IMR-90 (cell line): Measurements from ENCODE around the gene MICAL3. TPM values are rescaled to one million over a fixed set of nuclear protein-coding genes. Genes with fewer than 3 reads are reported as not detected.

Experiments used
- ATAC-seq: fragments of 200-7000 bp; cut with Tn5 transposase; 2 replicates; pipeline ENCODE4 v1.9.1; 2020; ENCODE audit warnings: low read depth, mild to moderate bottlenecking, moderate library complexity
- BruUV-seq: library from RNA; stranded (reverse); fragments of 400-500 nt; replicated peaks from 2 replicates; lab custom pipeline; 2021; lab: Mats Ljungman, UMichigan
- CTCF ChIA-PET: fragments of 300-600 bp; formaldehyde crosslinking; extraction: SDS; loops from one replicate; lab custom pipeline; 2021; ENCODE audit warnings: antibody characterized with exemption; lab: Yijun Ruan, JAX
- POLR2A ChIA-PET: fragments of 300-600 bp; sonication (Branson Sonifier 250); formaldehyde crosslinking; loops from one replicate; lab custom pipeline; 2022; ENCODE audit warnings: antibody characterized with exemption; ENCODE audit not compliant: unreplicated experiment; lab: Charles Lee
- DNase-seq: peaks from one replicate; pipeline ENCODE4 v3.0.0; 2013
- H2AFZ ChIP-seq: replicated peaks from 2 replicates; pipeline ENCODE3; 2013; ENCODE audit warnings: low read length, mild to moderate bottlenecking; ENCODE audit not compliant: poor library complexity
- H2AK5ac ChIP-seq: 2 replicates; pipeline ENCODE4 v1.6.1; 2013; ENCODE audit warnings: low read depth, low read length, inconsistent platforms
- H2AK9ac ChIP-seq: replicated peaks from 2 replicates; pipeline ENCODE3; 2013; ENCODE audit warnings: mild to moderate bottlenecking, low read depth, low read length, moderate library complexity; ENCODE audit not compliant: poor library complexity
- H2BK120ac ChIP-seq: 2 replicates; pipeline ENCODE4 v1.6.1; 2013; ENCODE audit warnings: low read depth, low read length, inconsistent platforms
- H2BK15ac ChIP-seq: 3 replicates; pipeline ENCODE4 v1.6.1; 2013; ENCODE audit warnings: low read depth, low read length, inconsistent platforms
- H2BK20ac ChIP-seq: 2 replicates; pipeline ENCODE4 v1.6.1; 2013; ENCODE audit warnings: low read depth, mild to moderate bottlenecking, inconsistent platforms, low read length, moderate library complexity
- H2BK5ac ChIP-seq: 2 replicates; pipeline ENCODE4 v1.6.1; 2013; ENCODE audit warnings: mild to moderate bottlenecking, low read depth, low read length, inconsistent platforms; ENCODE audit not compliant: poor library complexity, severe bottlenecking
- H3K14ac ChIP-seq: replicated peaks from 2 replicates; pipeline ENCODE4 v1.6.1; 2013; ENCODE audit warnings: low read depth, low read length, inconsistent platforms
- H3K18ac ChIP-seq: 2 replicates; pipeline ENCODE4 v1.6.1; 2013; ENCODE audit warnings: low read depth, low read length, control low read depth
- H3K23ac ChIP-seq: 2 replicates; pipeline ENCODE4 v1.6.1; 2013; ENCODE audit warnings: low read depth, low read length, inconsistent platforms
- H3K27ac ChIP-seq: 2 replicates; pipeline ENCODE4 v1.5.1; 2013; ENCODE audit warnings: mild to moderate bottlenecking, control low read depth, low read length; ENCODE audit not compliant: insufficient read depth
- H3K27me3 ChIP-seq: 2 replicates; pipeline ENCODE4 v1.6.1; 2013; ENCODE audit warnings: low read length; ENCODE audit not compliant: control insufficient read depth, insufficient read depth
- H3K36me3 ChIP-seq: 2 replicates; pipeline ENCODE4 v1.6.1; 2013; ENCODE audit warnings: low read length, mixed read lengths; ENCODE audit not compliant: control insufficient read depth, insufficient read depth
- H3K4ac ChIP-seq: 2 replicates; pipeline ENCODE4 v1.6.1; 2013; ENCODE audit warnings: low read depth, low read length, inconsistent platforms
- H3K4me1 ChIP-seq: 2 replicates; pipeline ENCODE4 v1.6.1; 2013; ENCODE audit warnings: low read length, mixed read lengths; ENCODE audit not compliant: control insufficient read depth, insufficient read depth
- H3K4me2 ChIP-seq: 2 replicates; pipeline ENCODE4 v1.6.1; 2013; ENCODE audit warnings: low read depth, mild to moderate bottlenecking, control low read depth, low read length, moderate library complexity
- H3K4me3 ChIP-seq: 2 replicates; pipeline ENCODE4 v1.5.1; 2013; ENCODE audit warnings: low read depth, mild to moderate bottlenecking, control low read depth, low read length, moderate library complexity; ENCODE audit not compliant: insufficient read depth
- H3K56ac ChIP-seq: 2 replicates; pipeline ENCODE4 v1.6.1; 2013; ENCODE audit warnings: low read length, inconsistent platforms; ENCODE audit not compliant: insufficient read depth; ENCODE audit errors: extremely low read depth
- H3K79me1 ChIP-seq, 2 experiments: 2 replicates each; pipeline ENCODE4 v1.6.1; 2013; ENCODE audit warnings: low read length in 2 of 2, inconsistent platforms in 1 of 2, low read depth in 1 of 2
- H3K9ac ChIP-seq: 2 replicates; pipeline ENCODE4 v1.6.1; 2013; ENCODE audit warnings: low read depth, low read length, control low read depth
- H3K9me1 ChIP-seq: 2 replicates; pipeline ENCODE4 v1.6.1; 2013; ENCODE audit warnings: low read length, inconsistent platforms; ENCODE audit not compliant: insufficient read depth
- H3K9me3 ChIP-seq: 2 replicates; pipeline ENCODE4 v1.6.1; 2013; ENCODE audit warnings: low read length; ENCODE audit not compliant: control insufficient read depth, insufficient read depth
- H4K20me1 ChIP-seq: 2 replicates; pipeline ENCODE4 v1.6.1; 2013; ENCODE audit warnings: low read length, inconsistent platforms; ENCODE audit not compliant: insufficient read depth
- H4K5ac ChIP-seq: 2 replicates; pipeline ENCODE4 v1.6.1; 2013; ENCODE audit warnings: mild to moderate bottlenecking, low read depth, low read length, control low read depth
- H4K8ac ChIP-seq, 2 experiments: 2 replicates each; pipeline ENCODE4 v1.6.1; 2013; ENCODE audit warnings: low read depth in 2 of 2, low read length in 2 of 2, control low read depth in 1 of 2, inconsistent platforms in 1 of 2
- H4K91ac ChIP-seq: 2 replicates; pipeline ENCODE4 v1.6.1; 2013; ENCODE audit warnings: low read depth, low read length, inconsistent platforms; ENCODE audit not compliant: insufficient read depth
- BHLHE40 ChIP-seq: fragments of 150-350 bp; IDR thresholded peaks from 2 replicates; pipeline ENCODE4 v1.6.1; 2016; ENCODE audit warnings: mild to moderate bottlenecking, low read depth, low read length
- MAFK ChIP-seq: IDR thresholded peaks from 2 replicates; pipeline ENCODE4 v1.6.1; 2012; ENCODE audit warnings: low read depth, low read length, improper control_type of control experiment
- MAZ ChIP-seq: IDR thresholded peaks from 2 replicates; pipeline ENCODE4 v1.6.1; 2012; ENCODE audit warnings: low read depth, mild to moderate bottlenecking, low read length, improper control_type of control experiment, moderate library complexity, borderline replicate concordance
- NFE2L2 ChIP-seq: fragments of 150-350 bp; IDR thresholded peaks from 2 replicates; pipeline ENCODE4 v1.6.1; 2016; ENCODE audit warnings: low read depth, mild to moderate bottlenecking, low read length
- RAD21 ChIP-seq: IDR thresholded peaks from 2 replicates; pipeline ENCODE4 v1.6.1; 2012; ENCODE audit warnings: low read length, improper control_type of control experiment
- RCOR1 ChIP-seq: IDR thresholded peaks from 2 replicates; pipeline ENCODE4 v1.6.1; 2012; ENCODE audit warnings: mild to moderate bottlenecking, low read length, improper control_type of control experiment; ENCODE audit not compliant: insufficient replicate concordance
- RFX5 ChIP-seq: IDR thresholded peaks from 2 replicates; pipeline ENCODE4 v1.8.0; 2012; ENCODE audit warnings: low read depth, mild to moderate bottlenecking, low read length, moderate library complexity
- USF2 ChIP-seq: fragments of 150-350 bp; IDR thresholded peaks from 2 replicates; pipeline ENCODE4 v1.6.1; 2017; ENCODE audit warnings: mild to moderate bottlenecking, antibody characterized with exemption, low read length, low read depth
- WGBS, 2 experiments: methylation state at CpG; one replicate each; pipeline versions ENCODE4 v1.1.5 to v1.1.7; 2013; ENCODE audit warnings: missing lambda C conversion rate in 2 of 2; ENCODE audit not compliant: insufficient read length in 1 of 2; ENCODE audit errors: extremely low coverage in 2 of 2; 5-methylcytosine and 5-hydroxymethylcytosine counted together
- dilution Hi-C: fragments of 300-500 bp; cut with HindIII; formaldehyde crosslinking; loops from one replicate; pipeline ENCODE4 v1.14.3; 2018; ENCODE audit warnings: low sequenced_read_pairs; ENCODE audit not compliant: unreplicated experiment
- in situ Hi-C: fragments of 300-500 bp; cut with MboI; formaldehyde crosslinking; loops from 3 replicates; pipeline ENCODE4 v1.14.3; 2019; ENCODE audit warnings: low sequenced_read_pairs, inconsistent platforms, mixed read lengths
- intact Hi-C: fragments of 100-400 bp; cut with micrococcal nuclease; formaldehyde crosslinking; loops from 2 replicates; pipeline ENCODE4 v1.10.0; 2022
- polyA plus RNA-seq, 3 experiments: library from polyadenylated mRNA; depleted of rRNA; stranded (reverse); fragments of >200 nt; gene quantifications; 2 replicates each; pipeline ENCODE4 v1.2.3, GENCODE V29; 2012; ENCODE audit warnings: low replicate concordance in 1 of 3
- total RNA-seq: library from RNA; depleted of rRNA; stranded (reverse); fragments of >200 nt; gene quantifications from 2 replicates; pipeline ENCODE4 v1.2.3, GENCODE V29; 2012

MICAL3 gene
- total and polyA plus RNA-seq, 2 of the 4 experiments (the other 2 are of a cell fraction) = 17.6 to 26.8 TPM

- H4K91ac ChIP-seq = no peak overlapping the region
- POLR2A ChIA-PET = no interaction called here
- H3K4me3 ChIP-seq = no peak overlapping the region
- H3K36me3 ChIP-seq = no peaks in the 10 kb centered on the region
- CTCF ChIA-PET = interaction anchor here (1.4 to 2.6 kb wide), 2 partner anchors 10 to 77 kb away, joined by 3 to 14 read pairs; no protein-coding TSS in a partner anchor
- H2BK15ac ChIP-seq = no peak overlapping the region
- no peak overlapping the region for H2BK20ac ChIP-seq
- TF ChIP-seq NFE2L2 (no peak), USF2 (no peak), MAZ (no peak), MAFK (no peak), RCOR1 (no peak), RFX5 (no peak), RAD21 (no peak), BHLHE40 (no peak)
- no peak overlapping the region for H2AK9ac ChIP-seq
- H3K56ac ChIP-seq = no peak overlapping the region
- H3K14ac ChIP-seq = no peak overlapping the region
- H3K4me2 ChIP-seq = no peak overlapping the region
- H2AK5ac ChIP-seq = no peak overlapping the region
- H4K8ac ChIP-seq = no peak overlapping the region
- H3K23ac ChIP-seq = no peak overlapping the region
- no peaks in the 10 kb centered on the region for H3K27me3 ChIP-seq
- in situ Hi-C loops (no loop called here), intact Hi-C loops (no loop called here), dilution Hi-C loops (no loop called here)
- no peaks in the 10 kb centered on the region for H3K9me3 ChIP-seq
- ATAC-seq (no peak), DNase-seq (no peak)
- H3K4ac ChIP-seq = no peak overlapping the region
- no TSS peak for BruUV-seq
- H2BK5ac ChIP-seq = no peak overlapping the region
- 86% methylated on average over 4 of the region's 6 CpGs; no CpG with 5 or more reads in 1 of the 2 experiments for WGBS, 2 experiments
- H3K18ac ChIP-seq = no peak overlapping the region
- H3K79me1 ChIP-seq = peaks cover 23 to 36% of the 10 kb centered on the region in 2 experiments
- H3K9me1 ChIP-seq = peaks cover 3% of the 10 kb centered on the region
- peaks cover 4% of the 10 kb centered on the region for H3K4me1 ChIP-seq
- no peak overlapping the region for H2BK120ac ChIP-seq
- H2AFZ ChIP-seq = no peak overlapping the region
- no peak overlapping the region for H3K9ac ChIP-seq
- H4K5ac ChIP-seq = no peak overlapping the region
- peaks cover 26% of the 10 kb centered on the region for H4K20me1 ChIP-seq
- no peak overlapping the region for H3K27ac ChIP-seq
These were observed 25.4 kb downstream of the MICAL3 start for GRCh38 chr22:17998913-17999312.
